Liver (tissue), 9 donors: ENCODE results near the gene FRS3. TPM values are rescaled to one million over a fixed set of nuclear protein-coding genes. Genes with fewer than 3 reads are reported as not detected.

Experiments used
- DNase-seq: peaks from one replicate; pipeline ENCODE4 v3.0.0-alpha.2; 2017; ENCODE audit warnings: low spot score
- H3K27ac ChIP-seq, 2 donors: one replicate each; pipeline ENCODE4 v1.7.0; 2013; ENCODE audit warnings: inconsistent platforms in 2 of 2, low read length in 2 of 2, control low read depth in 1 of 2, low read depth in 1 of 2, mild to moderate bottlenecking in 1 of 2
- H3K27me3 ChIP-seq, 4 donors: one replicate each; pipeline versions ENCODE4 v1.6.1 to v1.7.0; 2013; ENCODE audit warnings: low read length in 3 of 4, inconsistent platforms in 1 of 4, mild to moderate bottlenecking in 1 of 4, moderate library complexity in 1 of 4; ENCODE audit not compliant: control insufficient read depth in 4 of 4, insufficient read depth in 4 of 4
- H3K36me3 ChIP-seq, 4 donors: one replicate each; pipeline versions ENCODE4 v1.6.1 to v1.7.0; 2013; ENCODE audit warnings: low read length in 3 of 4, mild to moderate bottlenecking in 3 of 4, low read depth in 1 of 4, moderate library complexity in 1 of 4; ENCODE audit not compliant: control insufficient read depth in 4 of 4, insufficient read depth in 3 of 4
- H3K4me1 ChIP-seq, 4 donors: one replicate each; pipeline versions ENCODE4 v1.6.1 to v1.7.0; 2013; ENCODE audit warnings: low read length in 3 of 4, mild to moderate bottlenecking in 3 of 4, moderate library complexity in 1 of 4; ENCODE audit not compliant: control insufficient read depth in 4 of 4, insufficient read depth in 4 of 4
- H3K4me3 ChIP-seq, 3 donors: one replicate each; pipeline versions ENCODE4 v1.6.1 to v1.7.0; 2013; ENCODE audit warnings: low read length in 3 of 3, control low read depth in 1 of 3, low read depth in 1 of 3, mild to moderate bottlenecking in 1 of 3
- H3K9ac ChIP-seq, 2 donors: one replicate each; pipeline ENCODE4 v1.7.0; 2013; ENCODE audit warnings: low read length in 2 of 2, mild to moderate bottlenecking in 2 of 2, moderate library complexity in 2 of 2, control low read depth in 1 of 2, low read depth in 1 of 2
- H3K9me3 ChIP-seq, 4 donors: one replicate each; pipeline versions ENCODE4 v1.6.1 to v1.7.0; 2013; ENCODE audit warnings: low read length in 3 of 4; ENCODE audit not compliant: control insufficient read depth in 4 of 4
- ATF3 ChIP-seq: IDR thresholded peaks from 2 replicates; pipeline ENCODE4 v1.6.1; 2016; ENCODE audit warnings: antibody characterized with exemption
- EGR1 ChIP-seq, 2 donors: IDR thresholded peaks; 2 replicates each; pipeline ENCODE4 v1.6.1; 2016 to 2018; ENCODE audit warnings: antibody characterized with exemption in 2 of 2, low read depth in 2 of 2
- FOXA1 ChIP-seq: IDR thresholded peaks from 2 replicates; pipeline ENCODE4 v1.6.1; 2016; ENCODE audit warnings: antibody characterized with exemption
- FOXA2 ChIP-seq: IDR thresholded peaks from 2 replicates; pipeline ENCODE4 v1.6.1; 2016; ENCODE audit warnings: antibody characterized with exemption
- GABPA ChIP-seq, 2 donors: IDR thresholded peaks in 1 of 2; conservative IDR thresholded peaks in 1 of 2; 2 replicates each; pipeline ENCODE4 v1.6.1; 2016; ENCODE audit warnings: antibody characterized with exemption in 2 of 2, mild to moderate bottlenecking in 1 of 2, moderate library complexity in 1 of 2
- HNF4G ChIP-seq: IDR thresholded peaks from 2 replicates; pipeline ENCODE4 v1.6.1; 2016; ENCODE audit warnings: antibody characterized with exemption
- JUND ChIP-seq, 2 donors: IDR thresholded peaks; 2 replicates each; pipeline ENCODE4 v1.6.1; 2016; ENCODE audit warnings: antibody characterized with exemption in 2 of 2
- MAX ChIP-seq: IDR thresholded peaks from 2 replicates; pipeline ENCODE4 v1.6.1; 2016; ENCODE audit warnings: antibody characterized with exemption
- NR2F2 ChIP-seq: IDR thresholded peaks from 2 replicates; pipeline ENCODE4 v1.6.1; 2016; ENCODE audit warnings: antibody characterized with exemption
- RAD21 ChIP-seq, 2 donors: IDR thresholded peaks; 2 replicates each; pipeline ENCODE4 v1.6.1; 2016; ENCODE audit warnings: antibody characterized with exemption in 2 of 2, mild to moderate bottlenecking in 2 of 2
- RXRA ChIP-seq, 2 donors: IDR thresholded peaks; 2 replicates each; pipeline ENCODE4 v1.6.1; 2017 to 2018; ENCODE audit warnings: antibody characterized with exemption in 2 of 2, mild to moderate bottlenecking in 1 of 2
- SP1 ChIP-seq: IDR thresholded peaks from 2 replicates; pipeline ENCODE4 v1.6.1; 2018; ENCODE audit warnings: antibody characterized with exemption, mild to moderate bottlenecking
- YY1 ChIP-seq: IDR thresholded peaks from 2 replicates; pipeline ENCODE4 v1.6.1; 2016; ENCODE audit warnings: antibody characterized with exemption, mild to moderate bottlenecking
- ZBTB33 ChIP-seq: IDR thresholded peaks from 2 replicates; pipeline ENCODE4 v1.6.1; 2016; ENCODE audit warnings: antibody characterized with exemption
- WGBS: extraction: QIAGEN DNeasy Blood & Tissue Kit; methylation state at CpG from one replicate; pipeline ENCODE4 v1.1.7; 2013; 5-methylcytosine and 5-hydroxymethylcytosine counted together
- polyA plus RNA-seq, 2 donors: library from polyadenylated mRNA; stranded (reverse) in 1 of 2; unstranded in 1 of 2; fragments of 200-250 nt in 1 of 2; fragments of >200 nt in 1 of 2; fragmentation: Nextera tagmentation in 1 of 2; extraction: Ambion mirVana in 1 of 2; gene quantifications; one replicate each; pipeline versions ENCODE4 v1.2.1 to v1.2.3, GENCODE V29; 2013 to 2015
- total RNA-seq, 2 donors: library from RNA; depleted of rRNA; stranded (reverse); fragments of >200 nt; gene quantifications; one replicate each; pipeline ENCODE4 v1.2.3, GENCODE V29; 2014
- TF ChIP-seq, protein P1 (sequence below): IDR thresholded peaks from 2 replicates; pipeline ENCODE4 v1.6.1; 2016; ENCODE audit warnings: antibody characterized with exemption, mild to moderate bottlenecking
- TF ChIP-seq, protein P2 (sequence below): fragments of 150-350 bp; IDR thresholded peaks from 2 replicates; pipeline ENCODE4 v1.5.1; 2017; ENCODE audit warnings: improper control_type of control experiment, low read depth, low read length; ENCODE audit not compliant: missing input control
- donor health status: healthy.
- donor health status: healthy.
- donor health status: healthy.
- donor health status: healthy.
- donor health status: healthy.

FRS3 gene
- total and polyA plus RNA-seq, 4 donors = 0.42 to 1.6 (median 1.3) TPM

DNA sequence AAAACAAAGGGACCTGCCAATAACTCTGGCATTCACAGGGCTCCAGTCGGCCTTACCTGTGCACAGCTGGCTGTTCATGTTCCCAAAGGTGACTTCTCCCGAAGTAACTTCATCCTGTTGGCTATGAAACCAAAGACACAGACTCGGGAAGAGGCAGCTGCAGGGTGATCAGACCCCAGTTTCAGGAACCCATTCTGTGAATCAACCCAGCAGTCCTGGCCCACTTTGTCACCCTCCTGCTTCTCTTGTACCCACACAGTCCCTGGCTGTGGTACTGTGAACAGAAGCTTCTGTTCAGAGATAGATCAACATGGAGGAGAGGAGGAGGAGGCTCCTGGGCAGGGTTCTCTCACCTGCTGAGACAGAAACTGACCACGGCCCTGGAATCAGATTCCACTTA lies 23.8 kb downstream of the FRS3 start:
- Histone ChIP-seq H3K4me1 (no peaks in the 10 kb centered on the region), H3K9ac (no peak overlapping the region), H3K27me3 (no peaks in the 10 kb centered on the region), H3K9me3 (no peaks in the 10 kb centered on the region), H3K4me3 (no peak overlapping the region), H3K36me3 (no peaks in the 10 kb centered on the region), H3K27ac (no peak overlapping the region)
- 78% methylated on average over 4 of the region's 4 CpGs for WGBS
- TF ChIP-seq HNF4G (no peak), YY1 (no peak), JUND (IDR thresholded peaks at IDR 0.05) (no peak), SP1 (no peak), RXRA (IDR thresholded peaks at IDR 0.05) (no peak), GABPA (IDR thresholded peaks at IDR 0.05 in 1 of 2, conservative IDR thresholded peaks at IDR 0.05 in 1 of 2) (no peak), NR2F2 (no peak), EGR1 (IDR thresholded peaks at IDR 0.05; ENCODE audit: low read depth in 2 of 2) (no peak), FOXA2 (no peak), RAD21 (IDR thresholded peaks at IDR 0.05) (no peak), FOXA1 (no peak), ZBTB33 (no peak)
- TF ChIP-seq, protein P1, sequence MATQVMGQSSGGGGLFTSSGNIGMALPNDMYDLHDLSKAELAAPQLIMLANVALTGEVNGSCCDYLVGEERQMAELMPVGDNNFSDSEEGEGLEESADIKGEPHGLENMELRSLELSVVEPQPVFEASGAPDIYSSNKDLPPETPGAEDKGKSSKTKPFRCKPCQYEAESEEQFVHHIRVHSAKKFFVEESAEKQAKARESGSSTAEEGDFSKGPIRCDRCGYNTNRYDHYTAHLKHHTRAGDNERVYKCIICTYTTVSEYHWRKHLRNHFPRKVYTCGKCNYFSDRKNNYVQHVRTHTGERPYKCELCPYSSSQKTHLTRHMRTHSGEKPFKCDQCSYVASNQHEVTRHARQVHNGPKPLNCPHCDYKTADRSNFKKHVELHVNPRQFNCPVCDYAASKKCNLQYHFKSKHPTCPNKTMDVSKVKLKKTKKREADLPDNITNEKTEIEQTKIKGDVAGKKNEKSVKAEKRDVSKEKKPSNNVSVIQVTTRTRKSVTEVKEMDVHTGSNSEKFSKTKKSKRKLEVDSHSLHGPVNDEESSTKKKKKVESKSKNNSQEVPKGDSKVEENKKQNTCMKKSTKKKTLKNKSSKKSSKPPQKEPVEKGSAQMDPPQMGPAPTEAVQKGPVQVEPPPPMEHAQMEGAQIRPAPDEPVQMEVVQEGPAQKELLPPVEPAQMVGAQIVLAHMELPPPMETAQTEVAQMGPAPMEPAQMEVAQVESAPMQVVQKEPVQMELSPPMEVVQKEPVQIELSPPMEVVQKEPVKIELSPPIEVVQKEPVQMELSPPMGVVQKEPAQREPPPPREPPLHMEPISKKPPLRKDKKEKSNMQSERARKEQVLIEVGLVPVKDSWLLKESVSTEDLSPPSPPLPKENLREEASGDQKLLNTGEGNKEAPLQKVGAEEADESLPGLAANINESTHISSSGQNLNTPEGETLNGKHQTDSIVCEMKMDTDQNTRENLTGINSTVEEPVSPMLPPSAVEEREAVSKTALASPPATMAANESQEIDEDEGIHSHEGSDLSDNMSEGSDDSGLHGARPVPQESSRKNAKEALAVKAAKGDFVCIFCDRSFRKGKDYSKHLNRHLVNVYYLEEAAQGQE = no peak
- TF ChIP-seq, protein P2, sequence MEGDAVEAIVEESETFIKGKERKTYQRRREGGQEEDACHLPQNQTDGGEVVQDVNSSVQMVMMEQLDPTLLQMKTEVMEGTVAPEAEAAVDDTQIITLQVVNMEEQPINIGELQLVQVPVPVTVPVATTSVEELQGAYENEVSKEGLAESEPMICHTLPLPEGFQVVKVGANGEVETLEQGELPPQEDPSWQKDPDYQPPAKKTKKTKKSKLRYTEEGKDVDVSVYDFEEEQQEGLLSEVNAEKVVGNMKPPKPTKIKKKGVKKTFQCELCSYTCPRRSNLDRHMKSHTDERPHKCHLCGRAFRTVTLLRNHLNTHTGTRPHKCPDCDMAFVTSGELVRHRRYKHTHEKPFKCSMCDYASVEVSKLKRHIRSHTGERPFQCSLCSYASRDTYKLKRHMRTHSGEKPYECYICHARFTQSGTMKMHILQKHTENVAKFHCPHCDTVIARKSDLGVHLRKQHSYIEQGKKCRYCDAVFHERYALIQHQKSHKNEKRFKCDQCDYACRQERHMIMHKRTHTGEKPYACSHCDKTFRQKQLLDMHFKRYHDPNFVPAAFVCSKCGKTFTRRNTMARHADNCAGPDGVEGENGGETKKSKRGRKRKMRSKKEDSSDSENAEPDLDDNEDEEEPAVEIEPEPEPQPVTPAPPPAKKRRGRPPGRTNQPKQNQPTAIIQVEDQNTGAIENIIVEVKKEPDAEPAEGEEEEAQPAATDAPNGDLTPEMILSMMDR = no peak
- DNase-seq = no peak

GRCh38 chr6:41750374-41750773 lies 29.3 kb downstream of the FRS3 start:
- H3K27me3 ChIP-seq = no peaks in the 10 kb centered on the region
- 96% methylated on average over 3 of the region's 3 CpGs for WGBS
- H3K4me3 ChIP-seq = no peak overlapping the region
- DNase-seq = no peak
- no peaks in the 10 kb centered on the region for H3K36me3 ChIP-seq
- no peaks in the 10 kb centered on the region for H3K9me3 ChIP-seq
- no peak overlapping the region for H3K9ac ChIP-seq
- no peak overlapping the region for H3K27ac ChIP-seq
- no peaks in the 10 kb centered on the region for H3K4me1 ChIP-seq
- no peak for TF ChIP-seq ATF3
- no peak for TF ChIP-seq RXRA (IDR thresholded peaks at IDR 0.05)
- no peak for TF ChIP-seq ZBTB33
- no peak for TF ChIP-seq JUND (IDR thresholded peaks at IDR 0.05)
- no peak for TF ChIP-seq EGR1 (IDR thresholded peaks at IDR 0.05; ENCODE audit: low read depth in 2 of 2)
- TF ChIP-seq, protein P2 = no peak
- TF ChIP-seq MAX = no peak
- TF ChIP-seq RAD21 (IDR thresholded peaks at IDR 0.05) = no peak
- no peak for TF ChIP-seq FOXA2
- TF ChIP-seq HNF4G = no peak
- no peak for TF ChIP-seq GABPA (IDR thresholded peaks at IDR 0.05 in 1 of 2, conservative IDR thresholded peaks at IDR 0.05 in 1 of 2)
